Smooth muscle cell of the brain vasculature (primary cell): ENCODE measurements around the gene KCNT2.
A peak's percentile ranks its signal among the peaks of the same experiment; 100 is the strongest.

ENCODE experiments used
- DNase-seq: peaks from one replicate; pipeline ENCODE4 v3.0.0-alpha.2; 2012; ENCODE audit warnings: low read depth, low spot score

Gene KCNT2

DNA sequence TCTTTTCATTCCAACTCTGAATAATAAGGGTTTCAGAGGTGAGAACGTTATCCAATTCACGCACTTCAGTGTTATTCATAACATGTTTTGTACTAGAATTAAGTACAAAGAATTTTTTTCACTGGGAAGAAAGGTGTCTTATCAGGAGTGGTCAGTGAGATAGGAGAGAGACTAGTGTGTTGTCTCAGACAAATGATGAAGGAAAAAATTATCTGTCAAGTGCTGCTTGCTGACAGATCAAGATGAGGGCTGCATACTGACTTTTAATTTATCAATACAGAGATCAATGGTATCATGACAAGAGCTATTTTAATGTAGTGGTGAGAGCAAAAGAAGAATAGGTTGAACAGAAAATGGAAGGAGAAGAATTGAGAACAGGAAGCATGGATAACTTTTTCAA is 402.4 kb downstream of the KCNT2 start:
- no peak for DNase-seq

DNA sequence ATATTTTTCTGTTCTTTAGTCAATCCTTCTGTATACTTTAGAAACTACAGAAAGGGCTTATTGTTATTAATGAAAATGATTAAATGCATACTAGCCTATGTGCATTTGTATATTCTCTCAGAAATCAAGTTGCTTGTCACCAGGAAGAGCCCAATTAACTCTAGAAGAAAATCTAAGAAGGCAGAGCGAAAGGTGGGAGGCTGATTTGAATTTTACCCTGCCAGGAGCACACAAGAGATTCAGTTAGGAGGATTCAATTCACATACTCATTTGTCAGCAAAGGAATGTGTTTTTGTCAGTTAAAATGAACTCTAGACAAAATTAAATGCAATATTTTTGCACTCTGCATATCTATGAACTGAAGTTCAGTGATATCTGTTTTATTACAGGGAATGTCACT is 411.8 kb downstream of the KCNT2 start:
- no peak for DNase-seq

DNA sequence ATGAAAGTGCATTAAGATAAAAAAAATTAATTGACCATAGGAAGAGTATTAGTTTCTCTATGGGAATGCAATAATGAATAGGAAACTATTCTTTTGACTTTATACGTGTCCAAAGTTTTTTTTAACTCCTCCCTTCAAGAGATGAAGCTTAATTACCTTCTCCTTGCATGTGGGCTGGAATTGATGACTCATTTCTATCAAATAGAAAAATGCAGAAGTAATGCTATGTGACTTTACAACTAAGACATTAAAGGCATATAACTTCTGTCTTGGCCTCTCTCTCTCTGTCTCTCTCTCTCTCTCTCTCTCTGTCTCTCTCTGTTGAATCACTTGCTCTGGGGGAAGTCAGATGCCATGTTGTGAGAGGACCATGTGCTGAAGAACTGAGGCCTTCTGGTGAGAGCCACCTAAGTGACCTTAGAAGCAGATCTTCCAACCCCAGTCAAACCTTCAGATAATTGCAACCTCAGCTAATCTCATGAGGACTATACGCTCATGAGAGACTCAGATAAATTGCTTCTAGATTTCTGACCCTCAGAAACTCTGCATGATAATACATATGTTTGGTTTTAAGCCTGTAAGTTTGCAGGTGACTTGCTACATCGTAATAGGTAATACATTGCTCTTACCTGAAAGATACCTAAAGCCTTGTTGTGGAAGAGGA is 414.2 kb downstream of the KCNT2 start:
- no peak for DNase-seq

DNA sequence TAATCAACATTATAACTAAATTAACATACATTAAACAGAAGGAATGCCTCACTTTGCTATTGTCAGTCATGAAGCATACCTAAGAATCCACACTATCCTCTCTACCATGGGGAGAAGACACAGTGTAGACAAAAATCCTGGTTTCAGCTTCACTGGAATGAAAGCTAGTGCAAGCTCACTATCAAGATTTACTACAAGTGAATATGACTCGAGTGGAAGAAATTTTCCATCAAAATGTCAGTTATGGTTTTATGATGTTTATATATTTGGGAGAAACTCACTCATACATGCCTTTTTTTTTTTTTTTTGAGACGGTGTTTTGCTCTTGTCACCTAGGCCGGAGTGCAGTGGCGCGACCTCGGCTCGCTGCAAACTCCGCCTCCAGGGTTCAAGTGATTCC is 424.3 kb downstream of the KCNT2 start:
- no peak for DNase-seq

DNA sequence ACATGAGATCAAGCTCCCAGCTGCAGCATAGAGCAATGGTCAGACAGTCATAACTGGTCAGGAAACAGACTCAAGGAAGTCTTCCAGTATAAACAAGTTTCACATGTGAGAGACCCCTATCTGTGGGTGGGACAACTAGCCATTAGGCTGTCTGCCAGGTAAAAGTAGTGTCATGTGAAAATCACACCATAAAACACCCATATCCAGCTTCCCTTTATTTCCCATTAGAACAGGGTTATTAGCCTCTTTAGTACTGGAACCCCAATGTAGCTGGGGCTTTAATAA is 426.7 kb downstream of the KCNT2 start:
- no peak for DNase-seq

DNA sequence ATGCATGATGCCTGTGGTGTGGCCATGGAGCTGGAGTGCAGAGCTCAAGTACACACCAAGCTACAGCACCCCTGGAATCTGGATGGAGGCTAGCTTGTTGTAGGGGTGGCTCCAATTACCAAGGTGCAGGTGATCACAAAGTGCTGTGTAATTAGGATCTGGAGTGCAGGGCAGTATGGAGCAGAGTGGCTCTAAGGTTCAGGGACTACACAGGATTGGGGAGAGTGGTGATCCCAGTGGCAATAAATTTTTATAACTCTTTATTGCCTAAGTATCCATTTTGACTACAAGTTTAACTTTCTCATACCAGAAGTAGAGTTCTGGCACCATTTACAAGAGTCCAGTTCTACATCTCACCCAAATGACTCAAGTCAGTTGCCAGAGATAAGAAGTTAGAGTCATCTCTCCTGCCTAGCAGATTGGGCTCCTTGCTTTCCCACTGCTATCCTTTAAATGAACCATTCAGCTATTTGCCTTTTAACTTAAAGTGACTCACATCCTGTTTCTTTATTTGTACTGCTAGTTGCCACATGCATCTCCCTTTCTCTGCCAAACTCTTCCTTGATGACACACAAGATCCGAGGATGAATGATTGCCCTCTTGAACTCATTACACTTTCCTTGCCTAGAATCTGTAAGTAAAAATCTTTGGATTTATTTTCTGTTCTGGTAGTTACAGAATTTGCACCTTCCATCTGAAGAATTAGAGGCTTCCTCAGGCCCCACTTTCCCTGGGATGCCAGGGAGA is 427.2 kb downstream of the KCNT2 start:
- peak; percentile 41 for DNase-seq

DNA sequence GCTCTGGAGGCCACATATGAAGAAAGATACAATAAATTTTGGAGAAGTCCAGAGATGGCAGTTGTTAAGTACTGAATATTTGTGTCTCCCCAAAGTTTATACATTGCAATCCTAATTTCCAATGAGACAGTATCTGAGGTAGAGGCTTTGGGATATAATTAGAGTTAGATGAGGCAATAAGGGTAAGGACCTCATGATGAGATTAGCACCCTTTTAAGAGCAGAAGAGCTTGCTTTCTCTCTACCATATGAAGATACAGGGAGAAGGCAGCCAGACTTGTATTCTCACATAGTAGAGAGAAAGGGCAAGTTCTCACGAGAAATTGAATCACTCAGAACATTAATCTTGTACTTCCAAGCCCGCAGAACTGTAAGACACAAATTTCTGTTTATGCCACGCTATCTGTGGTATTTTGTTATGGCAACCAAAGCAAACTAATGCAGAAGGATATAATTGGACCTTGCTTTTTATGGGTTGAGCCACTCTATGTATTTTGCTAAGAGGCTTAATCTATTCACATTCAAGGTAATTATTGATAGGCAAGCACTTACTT is 430.1 kb downstream of the KCNT2 start:
- no peak for DNase-seq
